Caki2 (cell line): ENCODE measurements around the gene ZBTB24. TPM values are rescaled to one million over a fixed set of nuclear protein-coding genes. Genes with fewer than 3 reads are reported as not detected.

Source experiments
- DNase-seq: peaks from one replicate; pipeline ENCODE4 v3.0.0-alpha.2; 2015; ENCODE audit warnings: low read depth
- in situ Hi-C: cut with HindIII; loops from 2 replicates; pipeline ENCODE4 v1.10.0; 2016; ENCODE audit warnings: low sequenced_read_pairs, low pct_unique_long_range_greater_than_20kb, mixed read lengths
- total RNA-seq: library from RNA; depleted of rRNA; stranded (reverse); fragments of >200 nt; shearing (Covaris generic); gene quantifications from 2 replicates; pipeline ENCODE4 v1.2.3, GENCODE V29; 2014; ENCODE audit warnings: low replicate concordance; rRNA removed

ZBTB24 gene
- total RNA-seq, 1 experiment from 2014 or later, result 2.4 TPM

GRCh38 chr6:109445382-109445781 lies 37.6 kb downstream of the ZBTB24 start:
- in situ Hi-C loops, result no loop called here
- DNase-seq, result no peak

GRCh38 chr6:109443425-109443950 lies 39.5 kb downstream of the ZBTB24 start:
- DNase-seq, result no peak
- in situ Hi-C loops, result no loop called here

GRCh38 chr6:109442393-109442924 lies 40.6 kb downstream of the ZBTB24 start:
- no peak for DNase-seq
- in situ Hi-C loops, result no loop called here

GRCh38 chr6:109441069-109441816 lies 41.8 kb downstream of the ZBTB24 start:
- in situ Hi-C loops, result no loop called here
- peak; percentile 58 for DNase-seq

GRCh38 chr6:109440331-109441068 lies 42.5 kb downstream of the ZBTB24 start, which contains the start of the genes PPIL6 and SMPD2:
Gene PPIL6 (minus strand): TSS chr6:109440628. CDS start chr6:109440590, 38 bp downstream.
Gene SMPD2 (plus strand): TSS chr6:109440724. CDS start chr6:109441122, 398 bp downstream.
- in situ Hi-C loops, result no loop called here
- DNase-seq, result peak; percentile 92

- DNase-seq, result no peak
- in situ Hi-C loops, result no loop called here
Observed at GRCh38 chr6:109436041-109436440, 47.0 kb downstream of the ZBTB24 start.

GRCh38 chr6:109434456-109434855 lies 48.6 kb downstream of the ZBTB24 start:
- DNase-seq, result no peak
- in situ Hi-C loops, result no loop called here

- no peak for DNase-seq
- in situ Hi-C loops, result no loop called here
Observed at GRCh38 chr6:109429496-109429895, 53.5 kb downstream of the ZBTB24 start.

GRCh38 chr6:109428889-109429477 lies 54.0 kb downstream of the ZBTB24 start:
- no peak for DNase-seq
- in situ Hi-C loops, result no loop called here

GRCh38 chr6:109424946-109425345 lies 58.1 kb downstream of the ZBTB24 start:
- DNase-seq, result no peak
- in situ Hi-C loops, result no loop called here

GRCh38 chr6:109421184-109421583 lies 61.8 kb downstream of the ZBTB24 start:
- DNase-seq, result no peak
- in situ Hi-C loops, result no loop called here

GRCh38 chr6:109420751-109421150 lies 62.3 kb downstream of the ZBTB24 start:
- in situ Hi-C loops, result no loop called here
- DNase-seq, result peak; percentile 60

GRCh38 chr6:109417646-109418045 lies 65.4 kb downstream of the ZBTB24 start:
- in situ Hi-C loops, result no loop called here

More at GRCh38 chr6:109417646-109418045, 65.4 kb downstream of the ZBTB24 start:
- no peak for DNase-seq

Other genes with a start within 250 kb of the ZBTB24 start
- gene CD164, start 100.8 kb downstream of the ZBTB24 start, total RNA-seq, result 86.0 and 86.6 TPM in 2 replicates
- gene PPIL6, start 42.6 kb downstream of the ZBTB24 start, total RNA-seq, result 3.5 and 13.2 TPM in 2 replicates
- 17.6 and 30.4 TPM in 2 replicates for gene SMPD2, start 42.5 kb downstream of the ZBTB24 start, total RNA-seq
- gene MICAL1, start 27.4 kb downstream of the ZBTB24 start, total RNA-seq, result 13.5 and 23.9 TPM in 2 replicates
- 0.14 and 2.2 TPM in 2 replicates for gene AK9, start 208.0 kb upstream of the ZBTB24 start, total RNA-seq
- 9.4 and 17.9 TPM in 2 replicates for gene FIG4, start 208.1 kb upstream of the ZBTB24 start, total RNA-seq